CD4-positive, alpha-beta T cell treated with Interferon alpha-2 for 1 hour (primary cell): Measurements from ENCODE around the gene ZYG11B.
"Not testable (repeated sequence)": the region's sequence is repeated elsewhere in the genome, so short reads cannot be mapped to it uniquely, and the experiment has no call there.

Experiments
- DNase-seq, 2 donors: peaks; one replicate each; pipeline ENCODE4 v3.0.0-alpha.2; 2020 to 2022

Gene ZYG11B

DNA sequence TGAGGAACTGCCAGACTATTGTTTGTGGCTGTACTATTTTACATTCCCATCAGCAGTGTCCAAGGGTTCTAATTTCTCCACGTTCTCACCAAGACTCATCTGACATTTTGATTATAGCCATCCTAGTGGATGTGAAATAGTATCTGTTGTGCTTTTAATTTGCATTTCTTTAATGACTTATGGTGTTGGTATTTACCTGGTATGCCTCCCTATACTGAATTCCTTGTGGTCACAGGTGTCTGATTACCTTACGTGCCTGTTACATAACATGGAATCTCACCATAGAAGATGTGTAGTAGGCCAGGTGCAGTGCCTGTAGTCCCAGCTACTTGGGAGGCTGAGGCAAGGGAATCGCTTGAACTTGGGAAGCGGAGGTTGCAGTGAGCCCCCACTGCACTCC is 129.8 kb downstream of the ZYG11B start:
- DNase-seq, result no peak

GRCh38 chr1:52857443-52857842 is 131.2 kb downstream of the ZYG11B start:
- DNase-seq, result no peak

DNA sequence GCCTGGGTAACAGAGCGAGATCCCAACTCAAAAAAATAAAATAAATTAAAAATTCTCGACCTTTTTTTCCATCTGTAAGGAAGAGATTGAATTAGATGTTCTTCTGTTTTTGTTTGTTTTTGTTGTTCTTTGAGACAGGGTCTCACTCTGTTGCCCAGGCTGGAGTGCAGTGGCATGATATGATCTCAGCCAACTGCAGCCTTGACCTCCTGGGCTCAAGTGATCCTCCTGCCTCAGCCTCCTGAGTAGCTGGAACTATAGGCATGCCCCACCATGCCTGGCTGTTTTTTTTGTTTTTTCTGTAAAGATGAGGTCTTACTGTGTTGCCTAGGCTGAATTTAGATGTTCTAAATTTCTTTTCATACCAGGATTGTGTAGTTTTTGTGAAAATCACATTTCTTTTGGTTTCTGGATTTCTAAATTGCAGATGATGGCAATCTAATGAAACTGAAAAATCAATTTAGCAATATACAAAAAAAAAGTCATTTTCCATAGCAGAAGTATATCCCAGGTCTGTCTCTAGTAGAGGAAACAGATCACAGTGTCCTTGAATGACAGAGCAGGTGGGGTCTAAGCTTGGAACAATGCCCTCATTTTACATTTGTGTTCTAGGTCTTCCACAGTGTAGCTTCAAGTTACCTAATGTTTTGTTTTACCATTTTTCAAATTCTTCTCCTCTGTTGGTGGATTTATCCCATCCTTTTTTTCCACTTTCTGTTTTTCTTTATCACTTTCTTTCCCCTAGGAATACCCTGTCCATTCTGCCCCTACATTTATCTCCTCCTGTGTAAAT is 136.6 kb downstream of the ZYG11B start:
- no peak for DNase-seq

- DNase-seq, result no peak
Measured at GRCh38 chr1:52867087-52867863, 141.0 kb downstream of the ZYG11B start.

- DNase-seq, result not testable (repeated sequence)
Measured at GRCh38 chr1:52869727-52870126, 143.5 kb downstream of the ZYG11B start.

DNA sequence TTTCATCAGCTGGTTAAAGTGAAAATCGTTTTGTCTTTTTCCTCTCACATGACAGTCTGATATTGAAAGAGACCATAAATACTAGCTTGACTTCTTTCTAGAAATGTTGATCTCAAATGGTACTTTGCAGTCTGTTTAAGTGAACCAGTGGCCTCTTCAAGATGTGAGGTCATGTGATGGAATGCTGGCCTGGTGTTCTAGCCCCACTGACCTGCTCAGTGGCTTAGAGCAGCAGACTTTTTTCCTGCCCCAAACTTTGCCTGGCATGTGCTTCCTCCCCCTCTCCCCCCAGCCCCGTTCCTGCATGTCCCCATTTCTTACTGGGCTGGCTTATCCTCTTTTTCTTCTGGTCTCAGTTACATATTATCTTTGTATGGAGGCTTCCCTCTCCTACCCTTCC is 150.6 kb downstream of the ZYG11B start:
- no peak for DNase-seq
